WTC11 (cell line): ENCODE data around the gene CADM2.

Source experiments
- SMAD4 ChIP-seq: sonication (generic); formaldehyde crosslinking; IDR thresholded peaks from 2 replicates; pipeline ENCODE4 v1.8.0; 2022; ENCODE audit warnings: mild to moderate bottlenecking, missing genetic modification reagents
- TEAD4 ChIP-seq: sonication (generic); formaldehyde crosslinking; IDR thresholded peaks from 2 replicates; pipeline ENCODE4 v1.8.0; 2022; ENCODE audit warnings: mild to moderate bottlenecking, missing genetic modification reagents
- TF ChIP-seq, protein P1 (sequence below): fragments of 200-600 bp; IDR thresholded peaks from 2 replicates; pipeline ENCODE4 v1.8.0; 2022; ENCODE audit warnings: antibody characterized with exemption
- TF ChIP-seq, protein P2 (sequence below): fragments of 250-450 bp; sonication (Bioruptor Pico); IDR thresholded peaks from 2 replicates; pipeline ENCODE4 v2.1.2; 2022; ENCODE audit warnings: mild to moderate bottlenecking, moderate library complexity
- TF ChIP-seq, protein P3 (sequence below): sonication (generic); formaldehyde crosslinking; IDR thresholded peaks from 2 replicates; pipeline ENCODE4 v1.8.1; 2023; ENCODE audit warnings: mild to moderate bottlenecking, missing genetic modification reagents, moderate library complexity
- TF ChIP-seq, protein P4 (sequence below): fragments of 250-450 bp; sonication (Bioruptor Pico); IDR thresholded peaks from 2 replicates; pipeline ENCODE4 v1.9.0; 2021; ENCODE audit warnings: moderate library complexity, mild to moderate bottlenecking, inconsistent platforms, borderline replicate concordance

DNA sequence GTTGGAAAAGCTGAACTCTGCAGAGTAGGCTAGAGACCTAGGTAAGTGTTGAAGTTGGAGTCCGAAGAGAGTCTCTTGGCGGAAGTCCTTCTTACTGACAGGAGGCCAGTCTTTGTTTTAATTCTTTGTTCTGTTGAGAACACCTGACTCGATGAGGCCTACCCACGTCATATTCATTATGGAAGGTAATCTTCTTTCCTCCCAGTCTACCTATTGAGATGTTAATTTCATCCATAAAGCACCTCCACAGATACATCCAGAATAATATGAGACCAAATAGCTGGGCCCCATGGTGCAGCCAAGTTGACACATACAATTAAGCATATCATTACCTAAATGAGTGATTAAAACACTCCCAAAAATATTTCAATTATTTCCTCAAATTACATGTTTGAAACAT, 515.5 kb downstream of the CADM2 start:
- no peak for TF ChIP-seq TEAD4
- TF ChIP-seq, protein P1, sequence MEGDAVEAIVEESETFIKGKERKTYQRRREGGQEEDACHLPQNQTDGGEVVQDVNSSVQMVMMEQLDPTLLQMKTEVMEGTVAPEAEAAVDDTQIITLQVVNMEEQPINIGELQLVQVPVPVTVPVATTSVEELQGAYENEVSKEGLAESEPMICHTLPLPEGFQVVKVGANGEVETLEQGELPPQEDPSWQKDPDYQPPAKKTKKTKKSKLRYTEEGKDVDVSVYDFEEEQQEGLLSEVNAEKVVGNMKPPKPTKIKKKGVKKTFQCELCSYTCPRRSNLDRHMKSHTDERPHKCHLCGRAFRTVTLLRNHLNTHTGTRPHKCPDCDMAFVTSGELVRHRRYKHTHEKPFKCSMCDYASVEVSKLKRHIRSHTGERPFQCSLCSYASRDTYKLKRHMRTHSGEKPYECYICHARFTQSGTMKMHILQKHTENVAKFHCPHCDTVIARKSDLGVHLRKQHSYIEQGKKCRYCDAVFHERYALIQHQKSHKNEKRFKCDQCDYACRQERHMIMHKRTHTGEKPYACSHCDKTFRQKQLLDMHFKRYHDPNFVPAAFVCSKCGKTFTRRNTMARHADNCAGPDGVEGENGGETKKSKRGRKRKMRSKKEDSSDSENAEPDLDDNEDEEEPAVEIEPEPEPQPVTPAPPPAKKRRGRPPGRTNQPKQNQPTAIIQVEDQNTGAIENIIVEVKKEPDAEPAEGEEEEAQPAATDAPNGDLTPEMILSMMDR = no peak
- TF ChIP-seq, protein P2, sequence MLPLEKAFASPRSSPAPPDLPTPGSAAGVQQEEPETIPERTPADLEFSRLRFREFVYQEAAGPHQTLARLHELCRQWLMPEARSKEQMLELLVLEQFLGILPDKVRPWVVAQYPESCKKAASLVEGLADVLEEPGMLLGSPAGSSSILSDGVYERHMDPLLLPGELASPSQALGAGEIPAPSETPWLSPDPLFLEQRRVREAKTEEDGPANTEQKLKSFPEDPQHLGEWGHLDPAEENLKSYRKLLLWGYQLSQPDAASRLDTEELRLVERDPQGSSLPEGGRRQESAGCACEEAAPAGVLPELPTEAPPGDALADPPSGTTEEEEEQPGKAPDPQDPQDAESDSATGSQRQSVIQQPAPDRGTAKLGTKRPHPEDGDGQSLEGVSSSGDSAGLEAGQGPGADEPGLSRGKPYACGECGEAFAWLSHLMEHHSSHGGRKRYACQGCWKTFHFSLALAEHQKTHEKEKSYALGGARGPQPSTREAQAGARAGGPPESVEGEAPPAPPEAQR (CRISPR knock-in tag) = no peak
- no peak for TF ChIP-seq SMAD4 (CRISPR knock-in tag)
- TF ChIP-seq, protein P3, sequence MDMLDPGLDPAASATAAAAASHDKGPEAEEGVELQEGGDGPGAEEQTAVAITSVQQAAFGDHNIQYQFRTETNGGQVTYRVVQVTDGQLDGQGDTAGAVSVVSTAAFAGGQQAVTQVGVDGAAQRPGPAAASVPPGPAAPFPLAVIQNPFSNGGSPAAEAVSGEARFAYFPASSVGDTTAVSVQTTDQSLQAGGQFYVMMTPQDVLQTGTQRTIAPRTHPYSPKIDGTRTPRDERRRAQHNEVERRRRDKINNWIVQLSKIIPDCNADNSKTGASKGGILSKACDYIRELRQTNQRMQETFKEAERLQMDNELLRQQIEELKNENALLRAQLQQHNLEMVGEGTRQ (CRISPR knock-in tag) = no peak
- TF ChIP-seq, protein P4, sequence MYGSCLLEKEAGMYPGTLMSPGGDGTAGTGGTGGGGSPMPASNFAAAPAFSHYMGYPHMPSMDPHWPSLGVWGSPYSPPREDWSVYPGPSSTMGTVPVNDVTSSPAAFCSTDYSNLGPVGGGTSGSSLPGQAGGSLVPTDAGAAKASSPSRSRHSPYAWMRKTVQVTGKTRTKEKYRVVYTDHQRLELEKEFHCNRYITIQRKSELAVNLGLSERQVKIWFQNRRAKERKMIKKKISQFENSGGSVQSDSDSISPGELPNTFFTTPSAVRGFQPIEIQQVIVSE (CRISPR knock-in tag) = no peak
